GM19455 (cell line): Measurements from ENCODE around the gene RBFOX2.

ENCODE experiments used
- ATAC-seq: cut with Tn5 transposase; IDR thresholded peaks from one replicate; pipeline ENCODE4 v1.9.1; 2021; ENCODE audit not compliant: unreplicated experiment

Gene RBFOX2

GRCh38 chr22:35903571-35904335, 124.9 kb downstream of the RBFOX2 start:
- ATAC-seq = no peak

DNA sequence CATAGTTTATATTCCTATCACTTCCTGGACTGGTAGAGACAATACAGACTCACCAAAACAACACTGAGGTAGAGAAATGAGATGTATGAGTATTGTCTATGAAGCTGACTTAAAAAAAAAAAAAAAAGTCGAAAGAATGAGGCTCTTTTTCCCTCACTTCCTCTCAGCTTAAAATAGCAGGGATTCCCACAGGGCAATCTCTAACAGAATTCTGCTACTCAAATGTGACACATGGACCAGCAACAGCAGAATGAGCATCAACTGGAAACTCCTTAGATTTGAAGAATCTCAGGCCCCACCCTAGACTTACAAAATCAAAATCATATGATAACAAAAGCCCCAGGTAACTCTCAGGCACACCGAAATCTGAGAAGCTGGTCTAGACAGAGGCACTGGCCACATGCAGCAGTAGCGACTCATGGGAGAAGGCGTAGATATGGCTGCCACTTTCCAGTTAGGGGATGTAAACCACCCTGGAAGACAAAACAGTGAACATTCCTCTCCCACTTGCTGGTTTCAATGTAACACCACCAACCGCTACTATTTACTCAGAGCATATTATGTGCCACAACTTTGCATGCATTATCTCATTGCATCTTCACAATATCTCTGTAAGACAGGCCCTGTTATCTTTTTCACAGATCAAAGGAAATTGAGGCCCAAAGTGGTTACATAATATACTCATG, 128.0 kb downstream of the RBFOX2 start:
- ATAC-seq = no peak

- ATAC-seq = no peak
Observed at GRCh38 chr22:35899736-35900135, 128.9 kb downstream of the RBFOX2 start.

DNA sequence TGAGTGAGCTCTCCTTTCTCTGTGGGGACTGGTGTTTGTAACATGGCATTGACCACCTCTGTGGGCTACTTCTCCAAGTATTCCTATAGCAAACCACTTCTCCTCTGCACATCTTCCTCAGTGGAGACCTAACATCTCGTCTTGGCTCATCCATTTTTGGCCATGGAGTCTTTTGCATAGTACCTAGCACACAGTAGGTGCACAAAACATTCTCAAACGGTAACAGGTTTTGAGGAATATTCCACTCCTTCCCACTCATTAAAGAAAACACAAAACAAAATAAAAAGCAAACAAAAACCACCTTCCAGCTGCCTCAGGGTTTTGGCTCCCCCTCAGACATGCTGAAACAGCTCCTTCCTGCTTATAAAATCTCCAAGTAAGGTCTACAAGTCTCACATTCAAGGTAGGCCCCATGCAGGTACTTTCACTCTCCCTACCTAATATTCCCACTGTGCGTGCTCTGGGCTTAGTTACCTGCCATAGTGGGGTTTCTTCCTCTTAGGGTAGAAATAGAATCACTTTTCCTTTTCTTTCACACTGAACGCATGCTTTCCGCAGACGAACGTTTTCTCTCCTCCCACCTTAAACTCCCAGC, 132.4 kb downstream of the RBFOX2 start:
- ATAC-seq = no peak

DNA sequence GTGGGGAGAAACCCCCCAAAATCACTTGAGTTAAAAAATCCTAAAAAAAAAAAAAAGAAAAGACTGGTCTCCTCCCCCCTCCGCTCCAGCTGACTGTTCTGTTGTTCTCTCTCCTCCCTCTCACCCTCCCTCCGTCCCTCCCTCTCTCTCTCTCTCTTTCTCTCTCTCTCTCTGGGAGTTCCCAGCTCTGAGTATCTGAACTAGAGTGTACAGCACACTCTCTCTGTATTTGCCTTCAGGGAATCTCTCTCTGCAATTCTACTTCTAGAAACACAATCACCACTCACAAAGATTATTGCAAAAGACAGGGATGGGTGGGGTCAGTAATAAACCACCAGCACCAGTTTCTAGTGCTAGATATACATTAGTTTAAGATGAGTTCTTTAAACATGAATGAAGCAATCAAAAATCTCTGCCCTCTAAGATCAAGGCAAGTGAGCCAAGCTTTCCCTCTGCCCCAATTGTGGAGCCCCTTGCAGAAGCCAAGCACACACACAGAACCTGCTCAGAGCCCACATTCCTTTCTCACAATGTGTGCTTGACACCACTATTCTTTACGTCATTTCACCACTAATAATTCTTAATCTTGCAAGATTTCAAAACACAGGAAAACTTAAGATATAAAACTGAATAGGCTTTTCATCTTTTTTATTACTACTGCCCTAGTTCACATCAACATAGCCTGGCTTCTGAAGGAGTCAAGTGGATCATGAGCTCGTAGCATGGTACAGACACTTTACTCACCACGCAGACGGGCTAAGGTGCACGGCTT, 133.5 kb downstream of the RBFOX2 start:
- no peak for ATAC-seq

DNA sequence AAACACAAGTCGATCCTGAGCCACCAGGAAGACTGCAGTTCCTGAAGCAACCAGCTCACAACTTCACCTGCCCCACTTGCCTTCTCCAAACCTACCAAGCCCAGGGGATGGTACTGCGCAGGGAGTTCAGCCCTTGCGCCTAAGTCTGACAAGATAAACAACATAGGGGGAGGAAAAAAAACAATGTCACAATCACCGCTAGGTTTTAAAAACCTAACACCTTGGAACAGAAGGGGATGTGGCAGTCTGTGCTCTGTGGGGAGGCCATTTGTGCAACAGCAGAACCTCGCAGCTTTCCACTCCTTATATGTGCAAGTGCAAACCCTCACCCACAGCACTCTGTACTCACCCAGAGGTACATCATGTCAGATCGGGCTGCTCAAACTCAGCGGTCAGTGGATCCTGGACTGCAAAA, 134.2 kb downstream of the RBFOX2 start:
- ATAC-seq = no peak

GRCh38 chr22:35893698-35894097, 134.9 kb downstream of the RBFOX2 start:
- no peak for ATAC-seq

GRCh38 chr22:35892192-35892591, 136.4 kb downstream of the RBFOX2 start:
- no peak for ATAC-seq

DNA sequence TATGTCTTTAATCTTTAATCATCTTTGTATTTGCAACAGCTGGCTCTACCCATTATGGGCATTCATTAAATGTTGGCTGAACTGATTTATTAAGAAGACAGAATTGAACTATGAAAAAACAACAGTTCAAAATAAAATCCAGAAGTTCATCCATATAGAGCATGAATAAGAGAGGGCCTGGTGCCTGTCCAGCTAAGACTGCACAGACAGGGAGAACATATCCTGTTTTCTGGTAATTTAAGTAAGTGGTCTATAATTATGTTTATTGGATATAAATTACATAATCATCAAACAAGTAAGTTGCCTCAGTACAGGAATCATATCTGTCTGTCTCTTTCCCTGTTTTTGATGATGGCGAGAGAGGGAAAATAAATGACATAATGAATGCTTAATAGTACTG, 137.2 kb downstream of the RBFOX2 start:
- ATAC-seq = no peak

- no peak for ATAC-seq
Observed at GRCh38 chr22:35889071-35889470, 139.6 kb downstream of the RBFOX2 start.

DNA sequence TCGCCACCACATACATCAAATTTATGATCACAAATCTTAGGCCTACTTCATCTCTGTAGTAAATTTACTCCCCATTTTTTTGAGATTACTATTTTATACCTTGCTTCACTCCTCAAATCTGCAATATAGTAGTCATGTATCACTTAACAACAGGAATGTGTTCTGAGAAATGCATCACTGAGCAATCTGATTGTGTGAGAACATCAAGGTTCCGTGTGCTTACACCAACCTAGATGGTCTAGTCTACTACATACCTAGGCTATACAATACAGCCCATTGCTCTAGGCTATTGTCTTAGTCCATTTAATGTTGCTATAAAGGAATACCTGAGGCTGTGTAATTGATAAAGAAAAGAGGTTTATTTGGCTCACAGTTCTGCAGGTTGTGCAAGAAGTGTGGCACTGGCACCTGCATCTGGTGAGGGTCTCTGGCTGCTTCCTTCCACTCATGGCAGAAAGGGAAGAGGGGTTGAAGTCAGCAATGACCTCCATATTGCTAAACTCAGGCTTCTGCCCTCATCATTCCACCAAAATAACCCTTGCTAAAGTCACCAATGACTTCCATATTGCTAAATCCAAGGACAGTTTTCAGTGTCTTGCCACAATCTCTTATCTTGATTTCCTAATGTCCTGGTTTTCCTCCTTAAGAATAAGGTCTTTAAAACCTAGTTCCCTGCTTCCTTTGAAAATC, 140.3 kb downstream of the RBFOX2 start:
- ATAC-seq = no peak

DNA sequence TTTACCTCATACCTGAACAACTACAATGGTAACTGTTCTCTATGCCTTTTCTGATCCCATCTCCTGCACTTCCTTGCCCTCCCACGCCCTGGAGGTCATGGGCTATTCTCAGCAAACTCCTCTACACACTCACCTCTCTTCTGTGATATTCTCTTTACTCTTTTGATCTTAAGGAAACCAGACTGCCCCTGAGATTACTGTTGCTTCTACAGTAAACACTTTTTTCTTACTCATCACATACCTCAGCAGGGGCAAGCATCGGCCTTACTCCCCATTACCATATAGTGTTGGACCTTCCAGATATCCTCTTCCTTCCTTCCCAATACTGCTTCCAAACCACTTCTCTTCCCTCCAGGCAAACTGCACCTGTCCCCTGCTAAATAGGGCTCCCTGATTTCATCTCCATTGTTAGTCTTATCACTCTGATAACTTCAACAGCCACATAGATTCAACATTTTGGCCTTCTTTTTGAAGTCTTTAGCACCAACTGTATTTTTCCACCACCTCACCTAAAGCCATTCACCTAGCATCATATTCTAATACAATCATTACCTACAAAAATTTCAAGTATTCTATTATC, 141.2 kb downstream of the RBFOX2 start:
- ATAC-seq = no peak

DNA sequence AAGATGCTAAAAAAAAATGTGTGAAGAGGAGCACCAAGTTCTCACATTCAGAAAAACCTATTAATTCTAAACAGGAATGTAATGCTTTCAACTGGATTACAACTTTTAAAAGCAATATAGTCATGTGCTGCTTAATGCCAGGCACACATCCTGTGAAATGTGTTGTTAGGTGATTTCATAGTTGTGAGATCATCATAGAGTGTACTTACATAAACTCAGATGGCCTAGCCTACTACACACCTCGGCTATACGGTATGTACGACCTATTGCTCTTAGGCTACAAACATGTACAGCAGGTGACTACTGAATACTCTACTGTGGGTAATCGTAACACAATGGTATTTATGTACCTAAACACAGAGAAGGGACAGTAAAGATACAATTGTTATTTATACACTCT, 142.3 kb downstream of the RBFOX2 start:
- ATAC-seq = no peak

DNA sequence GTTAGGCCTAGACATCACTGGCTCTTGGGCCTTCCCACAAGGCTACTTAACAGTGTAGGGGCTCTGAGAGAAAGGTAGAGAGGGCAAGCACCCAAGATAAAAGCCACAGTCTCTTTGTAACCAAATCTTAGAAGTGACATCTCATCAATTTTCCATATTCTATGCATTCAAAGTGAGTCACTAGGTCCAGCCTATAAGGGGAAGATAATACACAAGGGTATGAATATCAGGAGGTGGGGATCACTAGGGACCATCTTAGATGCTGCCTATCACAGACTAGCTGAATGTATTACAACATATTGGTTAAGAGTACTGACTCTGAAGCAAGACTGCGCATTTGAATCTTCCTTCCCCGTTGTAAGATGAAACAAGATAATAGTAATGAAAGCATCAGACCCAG, 144.1 kb downstream of the RBFOX2 start:
- ATAC-seq = no peak

DNA sequence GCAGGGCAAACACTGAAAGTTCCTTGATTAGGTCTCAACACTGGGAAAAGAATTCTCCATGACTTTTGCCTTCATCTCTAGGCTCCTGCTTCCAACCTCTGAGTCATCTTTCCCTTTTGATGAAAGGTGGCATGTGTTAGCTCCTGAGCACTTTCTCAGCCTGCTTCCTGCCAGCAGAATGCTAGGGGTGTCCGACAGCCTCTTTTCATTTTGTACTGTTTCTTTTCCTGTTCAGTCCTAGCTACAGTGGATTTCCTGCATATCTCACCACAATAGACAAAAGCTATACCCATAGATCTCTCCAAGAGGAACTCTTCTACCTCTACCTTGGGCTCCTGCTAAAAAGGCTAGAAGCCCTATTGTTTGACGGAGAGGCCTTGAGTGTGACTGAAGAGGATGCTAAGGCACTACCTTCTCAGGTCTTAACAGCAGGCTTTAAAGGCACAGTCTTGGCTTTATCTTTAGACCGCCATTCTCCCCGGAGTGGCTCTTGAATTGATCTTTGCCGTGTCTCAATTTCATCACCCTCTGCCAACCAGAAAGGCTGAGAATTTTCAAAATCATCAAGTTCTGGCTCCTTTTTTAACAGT, 145.5 kb downstream of the RBFOX2 start:
- no peak for ATAC-seq

GRCh38 chr22:35882211-35883030, 146.2 kb downstream of the RBFOX2 start:
- ATAC-seq = no peak

DNA sequence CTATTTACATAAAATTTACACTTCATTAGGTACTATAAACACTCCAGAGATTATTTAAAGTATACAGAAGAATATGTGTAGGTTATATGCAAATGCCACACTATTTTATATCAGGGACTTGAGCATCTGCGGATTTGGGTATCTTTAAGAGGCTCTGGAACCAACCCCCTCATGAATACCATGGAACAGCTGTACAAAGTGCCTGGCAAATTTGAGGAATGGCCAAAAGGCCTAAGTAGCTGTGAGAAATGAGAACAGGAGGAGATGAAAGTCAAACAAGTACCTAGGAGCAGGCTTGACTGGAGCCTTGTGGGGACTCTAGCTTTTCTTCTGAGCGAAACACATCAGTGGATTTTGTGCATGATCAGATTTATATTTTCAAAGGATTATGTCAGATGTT, 149.3 kb downstream of the RBFOX2 start:
- no peak for ATAC-seq

DNA sequence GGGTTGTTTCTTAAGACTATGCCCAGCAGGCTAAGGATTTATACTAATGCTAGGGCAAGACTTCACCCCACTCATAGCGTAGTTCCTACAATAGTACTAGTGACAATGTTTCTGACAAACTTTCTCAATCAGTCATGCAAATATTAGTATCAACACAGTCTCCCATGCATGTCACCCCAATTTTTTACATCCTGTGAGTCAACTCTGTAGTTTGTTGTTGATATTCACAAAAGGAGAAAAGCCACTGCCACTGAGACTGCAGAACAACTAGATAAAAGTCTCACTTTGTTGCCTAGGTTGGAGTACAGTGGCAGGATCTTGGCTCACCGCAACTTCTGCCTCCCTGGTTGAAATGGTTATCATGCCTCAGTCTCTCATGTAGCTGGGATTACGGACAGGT, 155.2 kb downstream of the RBFOX2 start:
- ATAC-seq = no peak

- no peak for ATAC-seq
Observed at GRCh38 chr22:35872451-35872850, 156.2 kb downstream of the RBFOX2 start.
